Measurements from ENCODE around the gene MRPL37.
A peak's percentile ranks its signal among the peaks of the same experiment; 100 is the strongest.
"Not testable (repeated sequence)": the region's sequence is repeated elsewhere in the genome, so short reads cannot be mapped to it uniquely, and the experiment has no call there.

The MRPL37 gene
- total RNA-seq = 20.0 to 20.1 reads per million in 2 donors

GRCh38 chr1:54199765-54200518, at the start of gene MRPL37, which contains the start of gene CYB5RL:
Gene MRPL37, plus strand, starts transcription at chr1:54200167. Its CDS starts 77 bp downstream, at chr1:54200244.
Gene CYB5RL, minus strand, starts transcription at chr1:54200030. Its CDS starts 4,414 bp downstream, at chr1:54195616.
- DNase-seq = peak; percentile 71 to 95 (median 82)

- DNase-seq = no peak
These were observed 49.0 kb upstream of the MRPL37 start for GRCh38 chr1:54151013-54151412.

GRCh38 chr1:54152696-54153095, 47.3 kb upstream of the MRPL37 start, which contains the start of gene CDCP2:
Gene CDCP2, minus strand, starts transcription at chr1:54153000. Its CDS starts 78 bp downstream, at chr1:54152922.
- DNase-seq = no peak

- DNase-seq = no peak
These were observed 46.2 kb upstream of the MRPL37 start for GRCh38 chr1:54153535-54154439.

GRCh38 chr1:54156201-54156600, 43.8 kb upstream of the MRPL37 start:
- no peak for DNase-seq

GRCh38 chr1:54156986-54157385, 43.0 kb upstream of the MRPL37 start:
- DNase-seq = no peak

- DNase-seq = no peak
These were observed 42.6 kb upstream of the MRPL37 start for GRCh38 chr1:54157401-54157800.

GRCh38 chr1:54158071-54158470, 41.9 kb upstream of the MRPL37 start:
- DNase-seq = no peak

GRCh38 chr1:54159733-54160316, 40.1 kb upstream of the MRPL37 start:
- no peak for DNase-seq

GRCh38 chr1:54160351-54160750, 39.6 kb upstream of the MRPL37 start:
- DNase-seq = no peak

GRCh38 chr1:54161495-54162168, 38.3 kb upstream of the MRPL37 start:
- no peak for DNase-seq

- DNase-seq = no peak
These were observed 36.9 kb upstream of the MRPL37 start for GRCh38 chr1:54163051-54163450.

- DNase-seq = no peak
These were observed 36.4 kb upstream of the MRPL37 start for GRCh38 chr1:54163573-54163972.

- no peak for DNase-seq
These were observed 34.8 kb upstream of the MRPL37 start for GRCh38 chr1:54165146-54165545.

- DNase-seq = not testable (repeated sequence)
These were observed 33.6 kb upstream of the MRPL37 start for GRCh38 chr1:54166357-54166756.

GRCh38 chr1:54167422-54168139, 32.4 kb upstream of the MRPL37 start:
- no peak for DNase-seq

- no peak for DNase-seq
These were observed 31.6 kb upstream of the MRPL37 start for GRCh38 chr1:54168206-54168965.

- no peak for DNase-seq
These were observed 30.9 kb upstream of the MRPL37 start for GRCh38 chr1:54169068-54169467.

- DNase-seq = no peak
These were observed 29.0 kb upstream of the MRPL37 start for GRCh38 chr1:54171016-54171415.

GRCh38 chr1:54171606-54172005, 28.4 kb upstream of the MRPL37 start:
- no peak for DNase-seq
